Coronary artery (tissue), 2 donors: ENCODE data around the gene SNX8.

Experiments
- DNase-seq: peaks from one replicate; pipeline ENCODE4 v3.0.0-alpha.2; 2017; ENCODE audit warnings: low spot score
- H3K27ac ChIP-seq, 2 donors: fragments of 200-600 bp; sonication (generic); one replicate each; pipeline ENCODE4 v1.5.1; 2016 to 2019
- H3K4me3 ChIP-seq: fragments of 200-600 bp; sonication (generic); 2 replicates; pipeline ENCODE4 v1.5.1; 2016; ENCODE audit warnings: mild to moderate bottlenecking, moderate library complexity
- TF ChIP-seq, protein P1 (sequence below): fragments of 200-600 bp; sonication (generic); IDR thresholded peaks from one replicate; pipeline ENCODE4 v1.5.1; 2019; ENCODE audit warnings: antibody characterized with exemption

Gene SNX8

DNA sequence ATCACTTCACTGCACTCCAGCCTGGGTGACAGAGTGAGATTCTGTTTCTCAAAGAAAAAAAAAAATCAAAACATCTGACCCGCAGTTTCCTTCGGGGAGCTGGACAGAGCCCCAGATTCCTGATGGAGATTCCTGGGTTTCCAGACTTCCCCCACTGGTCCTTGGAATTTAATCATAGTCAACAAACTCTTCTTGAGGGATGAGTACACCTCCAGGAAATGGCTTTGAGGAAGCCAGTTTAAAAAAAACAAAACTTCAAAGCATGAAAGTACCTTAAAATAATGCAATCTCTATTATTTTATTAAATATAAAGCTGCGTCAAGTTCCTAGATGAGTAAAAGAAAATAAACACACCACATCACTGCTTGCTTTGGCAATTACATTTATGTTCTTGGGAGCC lies 80.3 kb downstream of the SNX8 start:
- H3K4me3 ChIP-seq = no peak overlapping the region
- DNase-seq = no peak
- no peak overlapping the region for H3K27ac ChIP-seq
- TF ChIP-seq, protein P1, sequence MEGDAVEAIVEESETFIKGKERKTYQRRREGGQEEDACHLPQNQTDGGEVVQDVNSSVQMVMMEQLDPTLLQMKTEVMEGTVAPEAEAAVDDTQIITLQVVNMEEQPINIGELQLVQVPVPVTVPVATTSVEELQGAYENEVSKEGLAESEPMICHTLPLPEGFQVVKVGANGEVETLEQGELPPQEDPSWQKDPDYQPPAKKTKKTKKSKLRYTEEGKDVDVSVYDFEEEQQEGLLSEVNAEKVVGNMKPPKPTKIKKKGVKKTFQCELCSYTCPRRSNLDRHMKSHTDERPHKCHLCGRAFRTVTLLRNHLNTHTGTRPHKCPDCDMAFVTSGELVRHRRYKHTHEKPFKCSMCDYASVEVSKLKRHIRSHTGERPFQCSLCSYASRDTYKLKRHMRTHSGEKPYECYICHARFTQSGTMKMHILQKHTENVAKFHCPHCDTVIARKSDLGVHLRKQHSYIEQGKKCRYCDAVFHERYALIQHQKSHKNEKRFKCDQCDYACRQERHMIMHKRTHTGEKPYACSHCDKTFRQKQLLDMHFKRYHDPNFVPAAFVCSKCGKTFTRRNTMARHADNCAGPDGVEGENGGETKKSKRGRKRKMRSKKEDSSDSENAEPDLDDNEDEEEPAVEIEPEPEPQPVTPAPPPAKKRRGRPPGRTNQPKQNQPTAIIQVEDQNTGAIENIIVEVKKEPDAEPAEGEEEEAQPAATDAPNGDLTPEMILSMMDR = no peak

DNA sequence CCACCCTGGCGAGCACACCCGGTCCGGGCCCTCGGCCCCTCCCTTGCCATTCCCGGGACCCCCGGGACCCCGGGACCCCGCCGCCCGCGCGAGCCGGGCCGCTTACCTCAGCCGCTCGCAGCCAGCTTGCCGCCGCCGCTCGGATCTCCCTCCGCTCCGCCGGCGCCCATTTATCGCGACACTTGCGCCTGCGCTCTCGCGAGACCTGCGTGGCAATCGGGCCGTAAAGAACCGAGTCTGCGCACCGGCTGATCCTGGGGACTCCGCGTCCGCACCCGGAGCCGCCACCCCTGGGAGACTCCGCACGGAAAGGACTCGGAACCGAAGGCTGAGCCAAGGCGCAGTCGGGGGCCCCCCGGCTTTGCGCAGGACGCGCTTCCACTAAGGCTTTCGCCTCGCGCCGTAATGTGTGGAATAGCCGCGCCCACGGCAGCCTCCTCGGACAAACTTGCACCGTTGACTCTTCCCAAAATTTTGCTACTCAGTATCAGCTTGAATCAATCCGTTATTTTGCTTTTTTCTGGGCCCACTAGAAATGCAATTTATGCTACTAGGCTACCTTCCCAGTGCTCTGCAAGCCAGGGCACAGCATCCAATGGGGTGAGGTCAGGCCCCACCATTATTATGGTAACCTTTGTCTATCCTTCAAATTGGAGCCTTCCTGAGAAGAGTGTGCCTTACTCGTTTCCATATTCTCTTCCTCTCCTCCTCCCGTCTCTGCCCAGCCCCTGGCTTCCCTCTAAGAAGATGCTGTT lies 81.3 kb downstream of the SNX8 start, which contains the start of gene MAD1L1:
Gene MAD1L1 (minus strand): TSS at position 180 of the 755 bp plus-strand sequence. CDS start 2,812 bp downstream, outside the sequence.
- TF ChIP-seq, protein P1 = no peak
- H3K27ac ChIP-seq = peak within 1 kb of the TSS; percentile 15 to 74
- H3K4me3 ChIP-seq = peak within 1 kb of the TSS; percentile 83
- peak; percentile 91 for DNase-seq

DNA sequence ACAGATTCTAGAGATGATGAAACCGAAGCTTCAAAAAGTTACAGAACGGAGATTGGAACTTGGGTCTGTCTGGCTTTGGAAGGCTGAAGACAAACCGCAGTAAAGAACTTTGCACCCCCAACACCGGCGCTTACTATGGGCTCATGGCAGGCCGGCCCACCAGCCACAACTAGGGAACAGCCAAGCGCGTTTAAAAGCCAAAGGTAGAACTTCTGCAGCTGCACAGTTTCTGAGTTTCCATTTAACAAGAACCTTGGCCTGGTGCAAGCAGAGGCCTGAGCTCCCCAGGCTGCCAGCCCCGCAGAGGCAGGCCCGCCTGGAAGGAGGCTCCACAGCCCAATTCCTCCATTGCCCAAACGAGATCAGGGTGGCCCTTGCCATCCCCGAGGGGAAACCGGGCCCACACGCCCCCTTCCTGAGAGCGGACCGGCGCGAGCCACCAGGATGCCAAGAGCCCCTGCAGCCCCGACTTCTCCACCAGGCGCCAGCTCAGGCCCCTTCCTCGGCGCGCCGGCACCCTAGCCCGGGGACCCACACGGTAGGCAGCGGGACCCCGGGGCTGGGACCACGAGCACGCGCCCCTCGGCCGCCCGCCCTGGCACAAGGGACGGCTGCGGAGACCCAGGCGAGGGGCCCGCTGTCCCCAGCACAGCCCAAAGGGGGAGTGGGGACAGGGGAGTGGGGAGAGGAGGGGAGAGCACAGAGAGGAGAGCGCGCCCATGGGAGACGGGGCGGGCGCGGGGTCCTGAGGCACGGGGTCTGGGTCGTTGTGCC lies 82.1 kb downstream of the SNX8 start:
- DNase-seq = no peak

DNA sequence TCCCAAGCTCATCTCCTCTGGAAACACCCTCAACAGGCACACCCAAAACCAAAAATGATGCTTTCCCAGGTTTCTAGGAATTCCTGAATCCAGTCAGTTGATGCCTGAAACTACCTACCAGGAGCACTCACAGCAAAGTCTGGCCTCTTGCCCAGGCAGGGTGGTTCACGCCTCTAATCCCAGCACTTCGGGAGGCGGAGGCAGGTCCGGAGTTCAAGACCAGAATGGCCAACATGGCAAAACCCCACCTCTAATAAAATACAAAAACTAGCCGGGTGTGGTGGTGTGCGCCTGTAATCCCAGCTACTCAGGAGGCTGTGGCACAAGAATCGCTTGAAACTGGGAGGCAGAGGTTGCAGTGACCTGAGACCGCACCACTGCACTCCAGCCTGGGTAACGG lies 83.4 kb downstream of the SNX8 start:
- no peak for DNase-seq
- TF ChIP-seq, protein P1 = no peak
- Histone ChIP-seq H3K4me3 (no peak overlapping the region), H3K27ac (no peak overlapping the region)

More for the DNA sequence above, 82.1 kb downstream of the SNX8 start:
- TF ChIP-seq, protein P1 = no peak
- peak overlapping the region; percentile 83 for H3K4me3 ChIP-seq
- H3K27ac ChIP-seq = peak overlapping the region; percentile 15 to 74

DNA sequence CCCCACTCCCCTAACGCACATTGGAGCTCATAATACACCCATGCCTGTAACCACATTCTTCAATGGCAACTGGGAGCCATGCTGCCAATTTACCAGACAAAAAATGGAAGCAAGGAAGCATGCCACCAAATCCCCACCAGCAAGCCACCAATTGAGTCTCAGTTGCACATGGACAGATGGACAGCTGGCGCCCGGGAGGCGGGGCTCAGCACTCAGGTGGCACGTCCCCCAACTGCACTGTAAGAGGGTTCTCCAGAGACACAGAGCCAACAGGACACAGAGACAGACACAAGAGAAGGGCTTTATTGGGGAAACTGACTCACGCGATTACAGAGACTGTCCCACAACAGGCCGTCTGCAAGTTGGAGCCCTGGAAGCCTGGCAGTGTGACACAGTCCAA lies 84.0 kb downstream of the SNX8 start:
- Histone ChIP-seq H3K4me3 (no peak overlapping the region), H3K27ac (no peak overlapping the region)
- DNase-seq = no peak
- TF ChIP-seq, protein P1 = no peak

DNA sequence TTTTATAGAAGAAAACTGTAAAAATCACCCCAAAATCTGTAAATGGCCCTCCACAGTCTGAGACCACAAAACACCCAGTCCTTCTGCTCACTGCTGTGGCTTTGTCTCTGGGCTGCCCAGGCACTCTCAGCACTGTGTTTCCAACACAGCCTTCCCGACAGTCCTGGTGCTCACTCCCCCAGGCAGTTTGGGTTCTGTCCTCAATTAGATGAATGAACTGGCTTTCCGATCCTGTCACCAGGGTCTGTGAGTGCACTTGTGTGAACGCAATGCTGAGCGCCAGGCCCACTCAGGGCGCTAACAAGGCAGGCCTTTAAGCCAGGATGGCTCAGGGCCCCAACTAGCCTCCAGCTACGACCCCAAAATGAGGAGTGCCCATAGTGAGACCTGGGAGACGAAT lies 84.8 kb downstream of the SNX8 start:
- no peak overlapping the region for H3K4me3 ChIP-seq
- TF ChIP-seq, protein P1 = no peak
- DNase-seq = no peak
- no peak overlapping the region for H3K27ac ChIP-seq
